DND-41 (cell line): Measurements from ENCODE around the gene FOXO3.
A peak's percentile ranks its signal among the peaks of the same experiment; 100 is the strongest.

Experiments used
- ATAC-seq: fragments of 200-7000 bp; cut with Tn5 transposase; 3 replicates; pipeline ENCODE4 v1.9.1; 2021; ENCODE audit warnings: low read depth; ENCODE audit not compliant: insufficient read depth
- DNase-seq: peaks from one replicate; pipeline ENCODE4 v3.0.0-alpha.2; 2020
- H2AFZ ChIP-seq: 2 replicates; pipeline ENCODE4 v1.6.0; 2012; ENCODE audit warnings: low read depth, low read length
- H3K27ac ChIP-seq: 2 replicates; pipeline ENCODE4 v1.5.1; 2012; ENCODE audit warnings: low read length, inconsistent platforms
- H3K27me3 ChIP-seq: fragments of 200-600 bp; sonication (generic); 2 replicates; pipeline ENCODE4 v1.6.0; 2012; ENCODE audit warnings: low read length, mild to moderate bottlenecking, inconsistent platforms; ENCODE audit not compliant: insufficient read depth, poor library complexity
- H3K36me3 ChIP-seq: 2 replicates; pipeline ENCODE4 v1.5.1; 2012; ENCODE audit warnings: low read length, inconsistent platforms; ENCODE audit not compliant: insufficient read depth
- H3K4me1 ChIP-seq: 2 replicates; pipeline ENCODE4 v1.5.1; 2012; ENCODE audit warnings: mild to moderate bottlenecking, low read length; ENCODE audit not compliant: insufficient read depth
- H3K4me2 ChIP-seq: 2 replicates; pipeline ENCODE4 v1.6.0; 2012; ENCODE audit warnings: mild to moderate bottlenecking, moderate library complexity, low read length, inconsistent platforms; ENCODE audit not compliant: insufficient read depth
- H3K4me3 ChIP-seq, 2 experiments: fragments of 200-600 bp in 1 of 2; shearing (Covaris generic) in 1 of 2; 2 replicates each; pipeline ENCODE4 v1.5.1; 2012 to 2016; ENCODE audit warnings: inconsistent platforms in 2 of 2, low read length in 2 of 2, mild to moderate bottlenecking in 2 of 2, low read depth in 1 of 2, moderate library complexity in 1 of 2
- H3K79me2 ChIP-seq: 2 replicates; pipeline ENCODE4 v1.6.0; 2012; ENCODE audit warnings: low read length, inconsistent platforms; ENCODE audit not compliant: insufficient read depth
- H3K9ac ChIP-seq: 2 replicates; pipeline ENCODE4 v1.6.0; 2012; ENCODE audit warnings: low read depth, mild to moderate bottlenecking, inconsistent platforms, low read length, moderate library complexity
- H3K9me3 ChIP-seq: 2 replicates; pipeline ENCODE4 v1.5.1; 2012; ENCODE audit warnings: low read length, moderate library complexity, mild to moderate bottlenecking, inconsistent platforms; ENCODE audit not compliant: insufficient read depth, severe bottlenecking
- H4K20me1 ChIP-seq: 2 replicates; pipeline ENCODE4 v1.6.0; 2012; ENCODE audit warnings: low read length; ENCODE audit not compliant: insufficient read depth
- CTCF ChIP-seq: IDR thresholded peaks from 2 replicates; pipeline ENCODE4 v1.5.1; 2012; ENCODE audit warnings: borderline replicate concordance, low read length, moderate library complexity, mild to moderate bottlenecking; ENCODE audit not compliant: poor library complexity, severe bottlenecking; ENCODE audit errors: extremely low read depth
- EZH2 ChIP-seq: IDR thresholded peaks from 3 replicates; pipeline ENCODE4 v1.6.1; 2012; ENCODE audit warnings: borderline replicate concordance, low read depth, mild to moderate bottlenecking, moderate library complexity, low read length, inconsistent platforms; ENCODE audit not compliant: severe bottlenecking

Gene FOXO3

DNA sequence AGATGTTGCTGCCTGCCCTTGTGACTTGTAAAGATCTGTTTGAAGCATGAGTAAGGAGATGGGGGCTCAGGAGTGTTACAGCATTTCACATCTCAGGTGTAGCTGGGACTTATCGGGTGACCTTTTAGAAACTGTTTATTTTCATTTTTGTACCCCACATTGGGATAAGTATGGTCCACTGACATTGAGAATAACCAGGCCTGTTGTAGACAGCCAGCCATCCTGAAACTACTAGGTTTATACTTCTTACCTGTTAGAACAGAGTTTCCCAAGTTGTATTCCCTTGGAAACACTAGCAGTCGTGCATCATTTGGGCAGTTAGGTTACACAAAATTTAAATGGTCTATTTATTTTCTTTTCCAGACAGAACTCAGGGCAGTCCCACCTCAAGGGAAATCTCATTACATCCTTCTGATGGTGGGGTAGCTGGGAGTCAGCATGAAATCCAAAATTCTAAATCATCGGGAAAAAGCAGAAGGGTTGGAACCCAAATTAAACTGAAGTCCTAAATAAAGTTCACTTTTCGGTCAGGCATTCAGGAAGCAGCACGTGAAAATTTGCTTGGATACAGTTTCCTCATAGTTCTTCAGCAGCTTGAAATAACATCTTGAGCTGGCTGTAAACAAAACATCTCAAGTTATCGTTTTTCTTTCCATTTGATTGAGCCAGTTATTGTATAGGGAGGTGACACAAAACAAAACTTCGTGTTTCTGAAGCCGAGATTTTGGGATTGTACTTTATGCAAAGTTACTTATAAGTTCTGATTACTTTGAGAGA, 30.5 kb downstream of the FOXO3 start:
- H3K4me3 ChIP-seq, result no peak overlapping the region
- H3K27ac ChIP-seq, result no peak overlapping the region

DNA sequence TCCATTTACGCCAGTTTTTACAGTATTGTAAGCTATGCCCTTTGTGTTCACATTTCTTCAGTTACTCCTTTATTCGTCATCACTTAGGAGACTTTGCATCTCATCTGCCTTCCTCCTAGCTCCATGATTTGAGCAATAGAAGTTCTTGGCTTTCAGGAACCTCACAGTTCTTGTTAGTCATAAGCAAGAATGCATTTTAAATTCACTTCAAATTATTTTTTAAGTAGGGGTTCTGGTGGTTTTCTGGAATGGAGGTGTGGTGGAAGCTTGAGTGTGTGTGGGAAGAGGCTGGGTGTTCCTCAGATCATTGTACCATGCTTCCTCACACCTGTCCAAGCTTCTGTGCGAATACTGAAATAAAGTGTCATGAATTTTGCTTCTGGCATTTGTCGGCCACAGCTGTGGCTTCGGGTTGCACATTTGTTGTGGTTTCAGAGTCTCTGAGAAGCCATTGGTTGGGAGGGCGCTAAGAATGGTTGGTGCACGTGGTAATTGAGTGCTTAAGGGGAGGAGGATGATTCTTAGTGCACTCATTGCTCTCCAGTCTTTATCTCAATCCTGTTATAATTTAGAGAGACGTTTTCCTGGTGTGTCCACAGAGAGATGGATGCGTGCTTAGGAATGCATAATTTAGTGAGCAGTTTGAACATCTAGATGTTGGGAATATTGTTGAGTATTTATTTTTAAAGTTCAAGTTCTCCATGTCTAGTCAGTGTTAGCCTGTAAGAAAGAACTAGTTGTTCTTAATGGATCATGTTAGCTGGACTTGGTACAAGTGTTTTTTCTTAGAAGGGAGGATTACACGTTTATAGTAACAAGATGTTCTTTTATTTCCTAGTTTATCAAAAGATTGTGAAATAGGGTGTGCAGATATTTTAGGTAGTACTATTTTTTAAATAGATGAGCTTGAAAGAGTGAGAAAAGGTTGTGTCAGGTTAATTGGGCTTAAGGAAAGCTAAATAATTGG, 31.9 kb downstream of the FOXO3 start:
- peak overlapping the region; percentile 49 for H3K27ac ChIP-seq
- peaks cover 60% of the 10 kb centered on the region for H3K79me2 ChIP-seq
- peaks cover 38% of the 10 kb centered on the region for H4K20me1 ChIP-seq
- H3K9me3 ChIP-seq, result no peaks in the 10 kb centered on the region
- TF ChIP-seq EZH2 (no peak), CTCF (no peak)
- H3K27me3 ChIP-seq, result no peaks in the 10 kb centered on the region
- no peaks in the 10 kb centered on the region for H3K36me3 ChIP-seq
- ATAC-seq (peak; percentile 99), DNase-seq (peak; percentile 89)
- peaks cover 47% of the 10 kb centered on the region for H3K4me1 ChIP-seq
- no peak overlapping the region for H3K9ac ChIP-seq
- H3K4me3 ChIP-seq, result no peak overlapping the region
- peak overlapping the region; percentile 45 for H3K4me2 ChIP-seq
- no peak overlapping the region for H2AFZ ChIP-seq

More for the DNA sequence above, 30.5 kb downstream of the FOXO3 start:
- Histone ChIP-seq H3K36me3 (no peaks in the 10 kb centered on the region), H3K9me3 (no peaks in the 10 kb centered on the region), H3K9ac (no peak overlapping the region), H3K4me2 (peak overlapping the region; percentile 45; the same call in 1 of the 2 replicates), H3K4me1 (peaks cover 48% of the 10 kb centered on the region), H3K27me3 (no peaks in the 10 kb centered on the region), H4K20me1 (peaks cover 29% of the 10 kb centered on the region), H2AFZ (no peak overlapping the region), H3K79me2 (peaks cover 60% of the 10 kb centered on the region)
- ATAC-seq (no peak), DNase-seq (no peak)
- TF ChIP-seq CTCF (no peak), EZH2 (no peak)

- peaks cover 36% of the 10 kb centered on the region for H4K20me1 ChIP-seq
- no peak overlapping the region for H2AFZ ChIP-seq
- no peak overlapping the region for H3K27ac ChIP-seq
- H3K4me3 ChIP-seq, result no peak overlapping the region
- ATAC-seq, result no peak
- DNase-seq, result no peak
- H3K4me2 ChIP-seq, result no peak overlapping the region
- TF ChIP-seq EZH2 (no peak), CTCF (no peak)
- H3K9me3 ChIP-seq, result no peaks in the 10 kb centered on the region
- H3K79me2 ChIP-seq, result peaks cover 60% of the 10 kb centered on the region
- H3K27me3 ChIP-seq, result no peaks in the 10 kb centered on the region
- no peaks in the 10 kb centered on the region for H3K36me3 ChIP-seq
- H3K4me1 ChIP-seq, result peaks cover 34% of the 10 kb centered on the region
- no peak overlapping the region for H3K9ac ChIP-seq
Observed at GRCh38 chr6:108594151-108594550, 33.4 kb downstream of the FOXO3 start.
